Measurements from ENCODE around the gene INSR.

INSR gene

DNA sequence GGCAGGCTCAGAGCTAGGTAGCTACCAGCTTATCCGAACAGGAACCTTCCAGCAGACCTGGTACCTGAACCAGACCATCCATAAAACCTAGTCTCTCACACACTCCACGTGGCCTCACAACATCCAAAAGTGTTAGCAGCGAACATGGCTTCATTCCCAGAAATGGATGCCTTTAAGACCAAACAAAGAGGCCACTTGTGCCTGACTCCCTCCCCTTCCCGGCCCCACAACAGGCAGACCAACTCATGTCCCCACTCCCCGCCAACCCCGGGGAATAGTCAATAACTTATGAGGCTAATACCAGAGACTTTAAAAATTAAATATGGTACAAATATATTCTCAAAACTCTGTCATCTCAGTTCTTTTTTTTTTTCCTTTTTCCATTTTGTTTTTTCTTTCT is 178.5 kb downstream of the INSR start:
- TF ChIP-seq, protein P1, sequence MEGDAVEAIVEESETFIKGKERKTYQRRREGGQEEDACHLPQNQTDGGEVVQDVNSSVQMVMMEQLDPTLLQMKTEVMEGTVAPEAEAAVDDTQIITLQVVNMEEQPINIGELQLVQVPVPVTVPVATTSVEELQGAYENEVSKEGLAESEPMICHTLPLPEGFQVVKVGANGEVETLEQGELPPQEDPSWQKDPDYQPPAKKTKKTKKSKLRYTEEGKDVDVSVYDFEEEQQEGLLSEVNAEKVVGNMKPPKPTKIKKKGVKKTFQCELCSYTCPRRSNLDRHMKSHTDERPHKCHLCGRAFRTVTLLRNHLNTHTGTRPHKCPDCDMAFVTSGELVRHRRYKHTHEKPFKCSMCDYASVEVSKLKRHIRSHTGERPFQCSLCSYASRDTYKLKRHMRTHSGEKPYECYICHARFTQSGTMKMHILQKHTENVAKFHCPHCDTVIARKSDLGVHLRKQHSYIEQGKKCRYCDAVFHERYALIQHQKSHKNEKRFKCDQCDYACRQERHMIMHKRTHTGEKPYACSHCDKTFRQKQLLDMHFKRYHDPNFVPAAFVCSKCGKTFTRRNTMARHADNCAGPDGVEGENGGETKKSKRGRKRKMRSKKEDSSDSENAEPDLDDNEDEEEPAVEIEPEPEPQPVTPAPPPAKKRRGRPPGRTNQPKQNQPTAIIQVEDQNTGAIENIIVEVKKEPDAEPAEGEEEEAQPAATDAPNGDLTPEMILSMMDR (IDR thresholded peaks at IDR 0.05) = no peak
- Histone ChIP-seq H3K9me3 (ENCODE audit: control insufficient read depth, low read length) (no peaks in the 10 kb centered on the region), H3K4me1 (no peaks in the 10 kb centered on the region), H3K9ac (no peak overlapping the region), H3K79me2 (no peaks in the 10 kb centered on the region), H3K4me2 (ENCODE audit: low read length) (no peak overlapping the region), H3K36me3 (ENCODE audit: control insufficient read depth, insufficient read depth, low read length) (no peaks in the 10 kb centered on the region), H3K27me3 (ENCODE audit: control insufficient read depth, insufficient read depth, low read length) (no peaks in the 10 kb centered on the region), H3K4me3 (ENCODE audit: low read depth, low read length) (no peak overlapping the region), H2AFZ (no peak overlapping the region), H3K27ac (no peak overlapping the region)

DNA sequence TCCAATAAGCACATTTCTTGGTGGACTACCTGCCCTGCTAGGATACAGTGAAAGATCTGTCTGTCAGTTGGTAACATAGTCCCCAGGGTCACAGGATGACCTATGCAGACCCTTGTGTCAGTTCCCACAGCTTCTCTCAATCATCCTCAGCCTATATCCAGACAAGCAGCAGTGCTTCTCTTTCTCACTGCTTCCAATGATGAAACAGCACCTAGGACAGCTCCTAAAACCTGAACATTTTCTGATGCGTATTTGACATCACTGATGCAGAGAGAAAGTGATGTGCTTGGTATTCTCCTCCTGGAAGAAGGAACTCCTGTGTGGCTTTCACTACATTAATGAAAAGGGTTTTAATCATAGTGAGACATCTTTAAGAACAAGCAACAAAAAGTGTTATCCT is 181.0 kb downstream of the INSR start:
- no peaks in the 10 kb centered on the region for H3K27me3 ChIP-seq (ENCODE audit: control insufficient read depth, insufficient read depth, low read length)
- H3K9ac ChIP-seq = no peak overlapping the region
- H3K36me3 ChIP-seq (ENCODE audit: control insufficient read depth, insufficient read depth, low read length) = no peaks in the 10 kb centered on the region
- H3K4me2 ChIP-seq (ENCODE audit: low read length) = no peak overlapping the region
- no peak overlapping the region for H3K4me3 ChIP-seq (ENCODE audit: low read depth, low read length)
- H3K79me2 ChIP-seq = no peaks in the 10 kb centered on the region
- no peaks in the 10 kb centered on the region for H3K9me3 ChIP-seq (ENCODE audit: control insufficient read depth, low read length)
- TF ChIP-seq, protein P1 (IDR thresholded peaks at IDR 0.05) = no peak
- no peak overlapping the region for H2AFZ ChIP-seq
- H3K27ac ChIP-seq = no peak overlapping the region
- H3K4me1 ChIP-seq = no peaks in the 10 kb centered on the region

DNA sequence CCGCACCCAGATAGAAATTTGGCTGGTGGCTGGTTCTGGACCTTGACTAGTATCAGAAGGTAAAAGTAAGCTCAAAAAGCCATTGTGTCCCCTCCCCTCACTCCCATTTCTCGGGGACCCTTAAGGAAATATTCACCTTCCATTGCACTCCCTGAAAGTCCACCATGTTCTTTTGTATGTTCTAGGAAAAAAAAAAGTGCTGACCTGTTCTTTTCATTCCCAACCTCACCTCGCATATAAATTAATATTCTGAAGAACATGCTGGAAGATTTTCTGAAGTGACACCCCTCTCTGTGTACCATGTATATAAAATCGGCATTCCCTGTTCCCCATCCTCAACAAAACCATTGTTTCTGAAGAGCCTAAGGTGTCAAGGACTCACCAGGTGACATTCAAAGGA is 181.5 kb downstream of the INSR start:
- Histone ChIP-seq H2AFZ (no peak overlapping the region), H3K4me2 (ENCODE audit: low read length) (no peak overlapping the region), H3K4me1 (no peaks in the 10 kb centered on the region), H3K27ac (no peak overlapping the region), H3K9ac (no peak overlapping the region), H3K4me3 (ENCODE audit: low read depth, low read length) (no peak overlapping the region), H3K79me2 (no peaks in the 10 kb centered on the region), H3K9me3 (ENCODE audit: control insufficient read depth, low read length) (no peaks in the 10 kb centered on the region), H3K27me3 (ENCODE audit: control insufficient read depth, insufficient read depth, low read length) (no peaks in the 10 kb centered on the region), H3K36me3 (ENCODE audit: control insufficient read depth, insufficient read depth, low read length) (no peaks in the 10 kb centered on the region)
- TF ChIP-seq, protein P1 (IDR thresholded peaks at IDR 0.05) = no peak

DNA sequence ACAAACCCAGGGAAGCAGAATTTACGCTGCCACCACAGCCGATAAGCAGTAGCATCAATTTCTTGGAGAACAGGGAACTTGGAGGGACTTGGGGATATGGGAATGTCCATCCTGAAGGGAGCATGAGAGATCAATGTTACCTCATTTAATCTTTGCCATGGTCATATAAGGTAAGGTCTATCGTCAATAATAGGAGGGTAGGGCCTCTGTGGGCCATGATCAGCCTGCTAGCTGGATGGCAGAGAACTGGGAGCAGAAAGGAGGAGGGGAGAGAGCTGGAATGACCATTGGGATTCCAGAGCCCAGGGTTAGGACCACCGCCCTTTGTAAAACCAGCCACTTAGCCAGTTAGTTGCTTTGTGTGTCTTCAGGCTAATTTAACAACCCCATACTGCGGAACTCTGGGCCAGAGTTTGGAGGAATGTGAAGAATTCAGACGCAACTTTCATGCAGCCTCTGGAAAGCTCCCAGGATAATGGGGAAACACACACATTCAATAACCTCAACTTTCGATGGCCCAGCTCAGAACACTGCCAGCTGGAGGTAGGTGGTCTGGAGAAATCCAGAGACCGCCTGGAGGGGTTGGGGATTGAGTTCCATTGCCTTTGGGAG is 184.4 kb downstream of the INSR start:
- Histone ChIP-seq H3K9me3 (ENCODE audit: control insufficient read depth, low read length) (no peaks in the 10 kb centered on the region), H3K36me3 (ENCODE audit: control insufficient read depth, insufficient read depth, low read length) (no peaks in the 10 kb centered on the region), H3K27me3 (ENCODE audit: control insufficient read depth, insufficient read depth, low read length) (no peaks in the 10 kb centered on the region), H3K9ac (no peak overlapping the region), H2AFZ (no peak overlapping the region), H3K27ac (no peak overlapping the region), H3K4me3 (ENCODE audit: low read depth, low read length) (no peak overlapping the region), H3K4me1 (no peaks in the 10 kb centered on the region), H3K79me2 (no peaks in the 10 kb centered on the region), H3K4me2 (ENCODE audit: low read length) (no peak overlapping the region)
- TF ChIP-seq, protein P1 (IDR thresholded peaks at IDR 0.05) = no peak

All from parathyroid adenoma (tissue), 2 donors.